ENCODE results near the gene PDXK. TPM values are rescaled to one million over a fixed set of nuclear protein-coding genes. Genes with fewer than 3 reads are reported as not detected.

The PDXK gene
- total and polyA plus RNA-seq, 7 donors = 22.1 to 88.5 (median 26.0) TPM

DNA sequence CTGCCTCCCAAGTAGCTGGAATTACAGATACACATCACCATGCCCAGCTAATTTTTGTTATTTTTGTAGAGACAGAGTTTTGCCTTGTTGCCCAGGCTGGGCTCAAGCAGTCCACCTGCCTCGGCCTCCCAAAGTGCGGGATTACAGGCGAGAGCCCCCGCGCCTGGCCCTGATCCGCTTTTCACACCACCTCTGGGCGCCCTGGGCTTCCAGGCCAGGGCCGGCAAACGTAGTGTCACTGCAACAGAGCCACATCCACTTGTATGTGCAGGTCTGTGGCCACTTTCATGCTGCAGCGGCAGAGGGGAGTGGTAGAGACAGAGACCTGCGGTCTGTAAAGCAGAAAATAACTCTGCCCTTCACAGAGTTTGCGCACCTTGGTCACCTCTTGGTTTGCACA is 30.0 kb upstream of the PDXK start:
- Histone ChIP-seq H3K27ac (no peak overlapping the region), H3K36me3 (peaks cover 28 to 100% (median 72%) of the 10 kb centered on the region in 4 donors), H3K4me1 (no peaks in the 10 kb centered on the region), H3K27me3 (no peaks in the 10 kb centered on the region), H3K9me3 (no peaks in the 10 kb centered on the region), H3K4me3 (no peak overlapping the region)
- TF ChIP-seq EP300 (IDR thresholded peaks at IDR 0.05) (no peak), POLR2A (IDR thresholded peaks at IDR 0.05) (no peak), POLR2AphosphoS5 (IDR thresholded peaks at IDR 0.05) (no peak)
- TF ChIP-seq, protein P1, sequence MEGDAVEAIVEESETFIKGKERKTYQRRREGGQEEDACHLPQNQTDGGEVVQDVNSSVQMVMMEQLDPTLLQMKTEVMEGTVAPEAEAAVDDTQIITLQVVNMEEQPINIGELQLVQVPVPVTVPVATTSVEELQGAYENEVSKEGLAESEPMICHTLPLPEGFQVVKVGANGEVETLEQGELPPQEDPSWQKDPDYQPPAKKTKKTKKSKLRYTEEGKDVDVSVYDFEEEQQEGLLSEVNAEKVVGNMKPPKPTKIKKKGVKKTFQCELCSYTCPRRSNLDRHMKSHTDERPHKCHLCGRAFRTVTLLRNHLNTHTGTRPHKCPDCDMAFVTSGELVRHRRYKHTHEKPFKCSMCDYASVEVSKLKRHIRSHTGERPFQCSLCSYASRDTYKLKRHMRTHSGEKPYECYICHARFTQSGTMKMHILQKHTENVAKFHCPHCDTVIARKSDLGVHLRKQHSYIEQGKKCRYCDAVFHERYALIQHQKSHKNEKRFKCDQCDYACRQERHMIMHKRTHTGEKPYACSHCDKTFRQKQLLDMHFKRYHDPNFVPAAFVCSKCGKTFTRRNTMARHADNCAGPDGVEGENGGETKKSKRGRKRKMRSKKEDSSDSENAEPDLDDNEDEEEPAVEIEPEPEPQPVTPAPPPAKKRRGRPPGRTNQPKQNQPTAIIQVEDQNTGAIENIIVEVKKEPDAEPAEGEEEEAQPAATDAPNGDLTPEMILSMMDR (IDR thresholded peaks at IDR 0.05) = no peak
- no peak for DNase-seq
- intact Hi-C loops (cut with DNase I) = no loop called here
- 92 to 96% methylated on average over 12 of the region's 12 CpGs for WGBS, 2 donors

DNA sequence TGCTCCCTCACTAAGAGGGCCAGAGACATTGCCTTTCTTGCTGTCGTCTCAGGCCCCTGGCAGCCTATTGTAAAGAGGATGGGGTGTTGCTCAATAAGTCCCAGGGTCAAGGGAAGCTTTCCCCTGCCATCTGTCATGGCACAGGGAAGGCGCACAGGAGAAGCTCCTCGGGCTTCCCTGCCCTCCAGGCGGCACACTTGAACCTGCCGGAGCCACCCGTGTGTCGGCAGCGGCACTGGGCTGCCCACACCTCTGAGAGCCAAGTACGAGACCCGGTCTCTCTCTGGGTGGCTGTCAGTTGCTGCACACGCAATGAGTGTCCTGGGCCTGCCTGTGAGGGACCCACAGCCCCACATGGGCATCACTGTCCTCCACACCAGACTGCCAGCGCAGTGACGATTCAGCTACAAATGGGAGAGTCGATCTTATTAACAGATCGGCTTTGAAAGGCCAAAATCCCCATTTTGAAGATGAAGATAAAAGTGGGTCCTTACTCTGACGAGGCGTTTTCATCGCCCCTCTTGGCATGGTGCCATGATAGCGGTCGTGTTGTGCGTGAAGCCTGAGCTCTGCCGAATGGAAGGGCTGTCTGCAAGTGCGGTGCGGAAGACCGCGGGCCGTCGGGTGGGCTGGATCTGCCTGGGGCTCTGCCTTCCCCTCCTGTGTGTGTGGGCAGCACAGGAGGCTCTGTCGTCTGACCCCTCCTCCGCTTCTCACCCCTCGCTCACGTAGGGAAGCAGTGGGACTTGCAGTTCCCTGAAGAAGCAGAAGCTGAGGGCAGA is 29.2 kb upstream of the PDXK start:
- no peaks in the 10 kb centered on the region for H3K27me3 ChIP-seq
- TF ChIP-seq, protein P1 (IDR thresholded peaks at IDR 0.05) = no peak
- TF ChIP-seq POLR2AphosphoS5 (IDR thresholded peaks at IDR 0.05) (no peak), POLR2A (IDR thresholded peaks at IDR 0.05) (no peak), EP300 (IDR thresholded peaks at IDR 0.05) (no peak)
- no peaks in the 10 kb centered on the region for H3K9me3 ChIP-seq
- no peaks in the 10 kb centered on the region for H3K4me1 ChIP-seq
- no peak overlapping the region for H3K4me3 ChIP-seq
- intact Hi-C loops (cut with DNase I) = no loop called here
- H3K36me3 ChIP-seq = peaks cover 28 to 100% (median 73%) of the 10 kb centered on the region in 4 donors
- 95% methylated on average over 32 of the region's 32 CpGs for WGBS, 2 donors
- no peak for DNase-seq
- no peak overlapping the region for H3K27ac ChIP-seq

DNA sequence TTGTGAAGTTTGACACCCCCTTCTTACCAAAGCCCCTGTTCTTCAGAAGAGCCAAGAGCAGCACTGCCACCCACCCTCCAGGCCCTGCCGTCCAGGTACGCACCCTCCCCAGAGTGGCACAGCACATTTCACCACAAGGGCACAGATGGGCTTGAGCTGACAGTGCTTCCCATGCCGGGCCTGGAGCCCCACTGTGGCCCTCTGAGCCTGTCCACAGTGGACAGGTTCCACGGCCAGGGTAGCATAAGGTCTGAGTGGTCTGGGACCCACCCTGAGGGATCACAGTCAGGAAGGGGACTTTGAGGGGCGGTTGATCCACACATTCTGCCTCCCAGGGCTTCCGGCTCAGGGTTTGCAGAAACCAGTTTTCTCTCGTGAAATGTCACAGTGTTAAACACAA is 28.6 kb upstream of the PDXK start:
- Histone ChIP-seq H3K27ac (no peak overlapping the region), H3K36me3 (peaks cover 22 to 100% (median 68%) of the 10 kb centered on the region in 4 donors), H3K4me1 (no peaks in the 10 kb centered on the region), H3K27me3 (no peaks in the 10 kb centered on the region), H3K9me3 (no peaks in the 10 kb centered on the region), H3K4me3 (no peak overlapping the region)
- no peak for DNase-seq
- WGBS, 2 donors = 96 to 97% methylated on average over 7 of the region's 7 CpGs
- no peak for TF ChIP-seq POLR2A (IDR thresholded peaks at IDR 0.05)
- TF ChIP-seq EP300 (IDR thresholded peaks at IDR 0.05) = no peak
- TF ChIP-seq, protein P1 (IDR thresholded peaks at IDR 0.05) = no peak
- TF ChIP-seq POLR2AphosphoS5 (IDR thresholded peaks at IDR 0.05) = no peak
- intact Hi-C loops (cut with DNase I) = no loop called here

DNA sequence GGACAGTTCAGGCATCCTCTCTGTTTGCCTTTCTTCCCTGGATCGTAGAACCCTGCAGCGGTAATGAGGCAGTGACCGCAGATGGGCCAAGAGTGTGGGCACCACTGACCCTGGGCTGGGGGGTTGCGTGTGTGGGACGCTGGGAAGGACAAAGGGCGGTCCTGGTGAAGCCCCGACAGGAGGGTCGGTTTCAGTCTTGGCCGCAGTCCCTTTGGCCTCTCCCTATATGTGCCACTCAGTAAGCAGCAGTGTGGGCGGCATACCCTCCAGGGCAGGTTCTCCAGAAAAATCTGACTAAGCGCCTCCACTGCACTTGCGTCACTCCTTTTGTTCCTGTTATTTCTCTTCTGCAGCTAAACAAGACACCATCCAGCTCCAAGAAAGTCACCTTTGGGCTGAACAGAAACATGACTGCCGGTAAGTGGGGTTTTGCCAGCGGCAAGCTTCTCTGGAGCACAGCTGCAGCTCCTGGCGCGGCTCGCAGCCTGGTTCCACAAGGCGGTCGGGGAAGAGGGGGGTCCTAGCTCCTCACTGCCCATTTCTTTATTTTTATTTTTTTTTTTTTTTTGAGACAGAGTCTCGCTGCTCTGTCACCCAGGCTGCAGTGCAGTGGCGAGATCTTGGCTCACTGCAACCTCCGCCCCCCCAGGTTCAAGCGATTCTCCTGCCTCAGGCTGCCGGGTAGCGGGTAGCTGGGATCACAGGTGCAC is 27.7 kb upstream of the PDXK start:
- H3K4me3 ChIP-seq = no peak overlapping the region
- WGBS, 2 donors = 96 to 97% methylated on average over 25 of the region's 25 CpGs
- intact Hi-C loops (cut with DNase I) = no loop called here
- DNase-seq = no peak
- no peaks in the 10 kb centered on the region for H3K4me1 ChIP-seq
- no peaks in the 10 kb centered on the region for H3K9me3 ChIP-seq
- no peaks in the 10 kb centered on the region for H3K27me3 ChIP-seq
- H3K27ac ChIP-seq = no peak overlapping the region
- no peak for TF ChIP-seq POLR2AphosphoS5 (IDR thresholded peaks at IDR 0.05)
- TF ChIP-seq, protein P1 (IDR thresholded peaks at IDR 0.05) = no peak
- TF ChIP-seq POLR2A (IDR thresholded peaks at IDR 0.05) = no peak
- no peak for TF ChIP-seq EP300 (IDR thresholded peaks at IDR 0.05)
- peaks cover 21 to 100% (median 59%) of the 10 kb centered on the region in 4 donors for H3K36me3 ChIP-seq

All from sigmoid colon (tissue), 7 donors.